HepG2 (cell line): ENCODE data around the gene ZBTB7C. TPM values are rescaled to one million over a fixed set of nuclear protein-coding genes. Genes with fewer than 3 reads are reported as not detected.

ENCODE experiments used
- ATAC-seq: fragments of 200-7000 bp; cut with Tn5 transposase; 3 replicates; pipeline ENCODE4 v1.9.1; 2020; ENCODE audit warnings: mild to moderate bottlenecking, moderate library complexity
- BruUV-seq: library from RNA; stranded (reverse); fragments of 400-500 nt; replicated peaks from 2 replicates; lab custom pipeline; 2021; lab: Mats Ljungman, UMichigan
- CTCF ChIA-PET: fragments of 300-600 bp; formaldehyde crosslinking; extraction: SDS; loops from one replicate; lab custom pipeline; 2021; ENCODE audit warnings: low total read pairs, inconsistent platforms, low intra/inter-chr PET ratio; lab: Yijun Ruan, JAX
- POLR2A ChIA-PET: fragments of 350-600 bp; sonication (Branson Sonifier 250); formaldehyde crosslinking; loops from one replicate; lab custom pipeline; 2020; ENCODE audit warnings: antibody characterized with exemption, inconsistent platforms; lab: Yijun Ruan, JAX
- DNase-seq: peaks from one replicate; pipeline ENCODE4 v3.0.0-alpha.2; 2015; ENCODE audit warnings: low spot score
- FAIRE-seq: peaks from 3 replicates; lab custom pipeline; 2011; peaks lifted over from hg19 to GRCh38; lab: Jason Lieb, UNC
- H2AFZ ChIP-seq: one replicate; pipeline ENCODE4 v1.6.1; 2011; ENCODE audit warnings: low read length, inconsistent platforms
- H3K27ac ChIP-seq: fragments of 300-600 bp; 3 replicates; pipeline ENCODE4 v1.8.0; 2011; ENCODE audit warnings: mixed run types, mild to moderate bottlenecking, mixed read lengths, low read length, inconsistent platforms; ENCODE audit not compliant: insufficient read depth; ENCODE audit errors: extremely low read length
- H3K27me3 ChIP-seq, 2 experiments: fragments of 200-600 bp in 1 of 2; 2 replicates in 1 of 2; 3 replicates in 1 of 2; pipeline versions ENCODE4 v1.6.0 to v1.8.0; 2011; ENCODE audit warnings: low read length in 2 of 2, mild to moderate bottlenecking in 2 of 2, moderate library complexity in 2 of 2, inconsistent platforms in 1 of 2; ENCODE audit not compliant: insufficient read depth in 2 of 2, control insufficient read depth in 1 of 2
- H3K36me3 ChIP-seq, 2 experiments: fragments of 200-600 bp in 1 of 2; replicated peaks in 1 of 2; 2 replicates in 1 of 2; 3 replicates in 1 of 2; pipeline versions ENCODE4 v1.5.1 to v1.8.0; 2011; ENCODE audit warnings: low read length in 2 of 2, inconsistent platforms in 1 of 2; ENCODE audit not compliant: insufficient read depth in 2 of 2, control insufficient read depth in 1 of 2
- H3K4me1 ChIP-seq: 2 replicates; pipeline ENCODE4 v1.5.1; 2012; ENCODE audit warnings: low read length, inconsistent platforms; ENCODE audit not compliant: insufficient read depth
- H3K4me2 ChIP-seq: 2 replicates; pipeline ENCODE4 v1.6.0; 2011; ENCODE audit warnings: low read depth, low read length, inconsistent platforms
- H3K4me3 ChIP-seq, 3 experiments: fragments of 200-600 bp in 1 of 3; sonication (generic), shearing (Covaris generic) in 1 of 3; replicated peaks in 1 of 3; 2 replicates each; pipeline ENCODE4 v1.5.1; 2011 to 2016; ENCODE audit warnings: low read length in 3 of 3, inconsistent platforms in 2 of 3, low read depth in 2 of 3, mild to moderate bottlenecking in 2 of 3, control low read depth in 1 of 3, mixed read lengths in 1 of 3; ENCODE audit not compliant: insufficient read depth in 1 of 3
- H3K79me2 ChIP-seq: one replicate; pipeline ENCODE4 v1.6.1; 2011; ENCODE audit warnings: low read length, inconsistent platforms; ENCODE audit not compliant: insufficient read depth
- H3K9ac ChIP-seq: 2 replicates; pipeline ENCODE4 v1.6.0; 2011; ENCODE audit warnings: mild to moderate bottlenecking, low read depth, low read length, inconsistent platforms; ENCODE audit not compliant: insufficient read depth
- H3K9me3 ChIP-seq: 2 replicates; pipeline ENCODE4 v1.5.1; 2012; ENCODE audit warnings: mild to moderate bottlenecking, low read length
- H4K20me1 ChIP-seq: 2 replicates; pipeline ENCODE4 v1.6.0; 2011; ENCODE audit warnings: inconsistent platforms, mild to moderate bottlenecking, low read length, moderate library complexity; ENCODE audit not compliant: insufficient read depth
- CEBPZ ChIP-seq: IDR thresholded peaks from 2 replicates; pipeline ENCODE4 v1.6.1; 2012; ENCODE audit warnings: low read length, improper control_type of control experiment
- FOXC1 ChIP-seq: sonication (generic); formaldehyde crosslinking; IDR thresholded peaks from 2 replicates; pipeline ENCODE4 v1.8.0; 2022; ENCODE audit warnings: mild to moderate bottlenecking, missing genetic modification reagents, borderline replicate concordance
- HDAC6 ChIP-seq: fragments of 200-600 bp; sonication (generic); IDR thresholded peaks from 2 replicates; pipeline ENCODE4 v1.7.0; 2017; ENCODE audit warnings: mild to moderate bottlenecking, antibody characterized with exemption, low read length, low read depth
- KMT2A ChIP-seq: sonication (generic); formaldehyde crosslinking; IDR thresholded peaks from 2 replicates; pipeline ENCODE4 v1.4.0; 2020; ENCODE audit warnings: missing genetic modification reagents
- MYC ChIP-seq: sonication (generic); formaldehyde crosslinking; IDR thresholded peaks from 2 replicates; pipeline ENCODE4 v1.9.0; 2021; ENCODE audit warnings: missing genetic modification reagents, borderline replicate concordance
- NAIF1 ChIP-seq: sonication (generic); formaldehyde crosslinking; IDR thresholded peaks from 2 replicates; pipeline ENCODE4 v1.5.0; 2020; ENCODE audit warnings: mild to moderate bottlenecking, missing genetic modification reagents, borderline replicate concordance
- NRL ChIP-seq: sonication (generic); formaldehyde crosslinking; IDR thresholded peaks from 2 replicates; pipeline ENCODE4 v1.5.0; 2020; ENCODE audit warnings: missing genetic modification reagents, mild to moderate bottlenecking, moderate library complexity, borderline replicate concordance
- PCBP1 ChIP-seq: fragments of 200-400 bp; formaldehyde crosslinking; IDR thresholded peaks from 2 replicates; pipeline ENCODE4 v1.6.1; 2017; ENCODE audit warnings: mild to moderate bottlenecking, low read depth, low read length, borderline replicate concordance
- ZNF335 ChIP-seq: sonication (generic); formaldehyde crosslinking; IDR thresholded peaks from 2 replicates; pipeline ENCODE4 v1.4.0; 2020; ENCODE audit warnings: missing genetic modification reagents
- ZNF530 ChIP-seq: sonication (generic); formaldehyde crosslinking; IDR thresholded peaks from 2 replicates; pipeline ENCODE4 v1.5.0; 2020; ENCODE audit warnings: low read depth, mild to moderate bottlenecking, missing genetic modification reagents
- ZNF644 ChIP-seq: IDR thresholded peaks from 2 replicates; pipeline ENCODE4 v1.6.1; 2016; ENCODE audit warnings: low read depth
- ZNF768 ChIP-seq: sonication (generic); formaldehyde crosslinking; IDR thresholded peaks from 2 replicates; pipeline ENCODE4 v1.4.0; 2020; ENCODE audit warnings: missing genetic modification reagents
- ZNF772 ChIP-seq: sonication (generic); formaldehyde crosslinking; IDR thresholded peaks from 2 replicates; pipeline ENCODE4 v1.5.0; 2020; ENCODE audit warnings: mild to moderate bottlenecking, missing genetic modification reagents
- WGBS: methylation state at CpG from one replicate; pipeline ENCODE4 v1.1.6; 2017; ENCODE audit warnings: low lambda C conversion rate; 5-methylcytosine and 5-hydroxymethylcytosine counted together
- in situ Hi-C: cut with HindIII; loops from 2 replicates; pipeline ENCODE4 v1.10.0; 2017; ENCODE audit warnings: low pct_unique_long_range_greater_than_20kb; ENCODE audit not compliant: extremely low pct_ligation_motif_present
- intact Hi-C: fragments of 100-400 bp; cut with micrococcal nuclease; formaldehyde crosslinking; loops from one replicate; pipeline ENCODE4 v1.10.0; 2022; ENCODE audit not compliant: unreplicated experiment
- polyA plus RNA-seq, 8 experiments: library from polyadenylated mRNA; depleted of rRNA in 3 of 8; stranded (reverse) in 7 of 8; unstranded in 1 of 8; fragments of >200 nt; fragmentation: Illumina TruSeq in 4 of 8; extraction: Trizol in 4 of 8; gene quantifications; 2 replicates each; pipeline versions ENCODE4 v1.2.1 to v1.2.3, GENCODE V29; 2011 to 2016; ENCODE audit warnings: low read depth in 4 of 8, missing spikeins in 1 of 8, mixed read lengths in 1 of 8; ENCODE audit not compliant: insufficient read depth in 1 of 8
- total RNA-seq, 5 experiments: library from RNA; depleted of rRNA; stranded (reverse); fragments of >200 nt; fragmentation: Illumina TruSeq; extraction: Trizol; gene quantifications; 2 replicates each; pipeline ENCODE4 v1.2.3, GENCODE V29; 2016; ENCODE audit warnings: low read depth in 1 of 5
- TF ChIP-seq, protein P1 (sequence below): sonication (generic); formaldehyde crosslinking; IDR thresholded peaks from 2 replicates; pipeline ENCODE4 v1.5.1; 2020; ENCODE audit warnings: missing genetic modification reagents, mild to moderate bottlenecking, borderline replicate concordance
- TF ChIP-seq, protein P2 (sequence below): sonication (generic); formaldehyde crosslinking; IDR thresholded peaks from 2 replicates; pipeline ENCODE4 v1.8.0; 2022; ENCODE audit warnings: missing genetic modification reagents, mild to moderate bottlenecking, moderate library complexity, borderline replicate concordance
- TF ChIP-seq, protein P3 (sequence below): sonication (generic); formaldehyde crosslinking; IDR thresholded peaks from 2 replicates; pipeline ENCODE4 v1.9.0; 2022; ENCODE audit warnings: low read depth, missing genetic modification reagents

Gene ZBTB7C
- total and polyA plus RNA-seq, 2 of the 13 experiments (the other 11 are each of a cell fraction or from before 2014, with no cell fraction given), result 0.01 to 0.04 TPM

- peaks cover 3 to 4% of the 10 kb centered on the region in 2 experiments; a peak in 3 of 5 replicates for H3K27me3 ChIP-seq
- no peak overlapping the region for H3K27ac ChIP-seq
- CTCF ChIA-PET, result no interaction called here
- no peak overlapping the region for H3K4me2 ChIP-seq
- no peaks in the 10 kb centered on the region for H3K36me3 ChIP-seq
- H3K79me2 ChIP-seq, result no peaks in the 10 kb centered on the region
- intact Hi-C loops, result no loop called here
- H2AFZ ChIP-seq, result no peak overlapping the region
- H4K20me1 ChIP-seq, result no peaks in the 10 kb centered on the region
- DNase-seq (no peak), ATAC-seq (no peak)
- BruUV-seq, result no TSS peak
- H3K4me1 ChIP-seq, result no peaks in the 10 kb centered on the region
- POLR2A ChIA-PET, result no interaction called here
- H3K9me3 ChIP-seq, result no peaks in the 10 kb centered on the region
- in situ Hi-C loops, result no loop called here
- TF ChIP-seq ZNF772, result no peak
- no peak for TF ChIP-seq CEBPZ
- no peak for TF ChIP-seq FOXC1
- TF ChIP-seq NRL (CRISPR knock-in tag), result no peak
- TF ChIP-seq ZNF335, result no peak
- TF ChIP-seq, protein P1, sequence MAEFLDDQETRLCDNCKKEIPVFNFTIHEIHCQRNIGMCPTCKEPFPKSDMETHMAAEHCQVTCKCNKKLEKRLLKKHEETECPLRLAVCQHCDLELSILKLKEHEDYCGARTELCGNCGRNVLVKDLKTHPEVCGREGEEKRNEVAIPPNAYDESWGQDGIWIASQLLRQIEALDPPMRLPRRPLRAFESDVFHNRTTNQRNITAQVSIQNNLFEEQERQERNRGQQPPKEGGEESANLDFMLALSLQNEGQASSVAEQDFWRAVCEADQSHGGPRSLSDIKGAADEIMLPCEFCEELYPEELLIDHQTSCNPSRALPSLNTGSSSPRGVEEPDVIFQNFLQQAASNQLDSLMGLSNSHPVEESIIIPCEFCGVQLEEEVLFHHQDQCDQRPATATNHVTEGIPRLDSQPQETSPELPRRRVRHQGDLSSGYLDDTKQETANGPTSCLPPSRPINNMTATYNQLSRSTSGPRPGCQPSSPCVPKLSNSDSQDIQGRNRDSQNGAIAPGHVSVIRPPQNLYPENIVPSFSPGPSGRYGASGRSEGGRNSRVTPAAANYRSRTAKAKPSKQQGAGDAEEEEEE (CRISPR knock-in tag), result no peak
- TF ChIP-seq HDAC6, result no peak
- TF ChIP-seq, protein P2, sequence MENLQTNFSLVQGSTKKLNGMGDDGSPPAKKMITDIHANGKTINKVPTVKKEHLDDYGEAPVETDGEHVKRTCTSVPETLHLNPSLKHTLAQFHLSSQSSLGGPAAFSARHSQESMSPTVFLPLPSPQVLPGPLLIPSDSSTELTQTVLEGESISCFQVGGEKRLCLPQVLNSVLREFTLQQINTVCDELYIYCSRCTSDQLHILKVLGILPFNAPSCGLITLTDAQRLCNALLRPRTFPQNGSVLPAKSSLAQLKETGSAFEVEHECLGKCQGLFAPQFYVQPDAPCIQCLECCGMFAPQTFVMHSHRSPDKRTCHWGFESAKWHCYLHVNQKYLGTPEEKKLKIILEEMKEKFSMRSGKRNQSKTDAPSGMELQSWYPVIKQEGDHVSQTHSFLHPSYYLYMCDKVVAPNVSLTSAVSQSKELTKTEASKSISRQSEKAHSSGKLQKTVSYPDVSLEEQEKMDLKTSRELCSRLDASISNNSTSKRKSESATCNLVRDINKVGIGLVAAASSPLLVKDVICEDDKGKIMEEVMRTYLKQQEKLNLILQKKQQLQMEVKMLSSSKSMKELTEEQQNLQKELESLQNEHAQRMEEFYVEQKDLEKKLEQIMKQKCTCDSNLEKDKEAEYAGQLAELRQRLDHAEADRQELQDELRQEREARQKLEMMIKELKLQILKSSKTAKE, result no peak
- no peak for TF ChIP-seq KMT2A (CRISPR knock-in tag)
- TF ChIP-seq NAIF1 (CRISPR knock-in tag), result no peak
- no peak for TF ChIP-seq ZNF644
- TF ChIP-seq, protein P3, sequence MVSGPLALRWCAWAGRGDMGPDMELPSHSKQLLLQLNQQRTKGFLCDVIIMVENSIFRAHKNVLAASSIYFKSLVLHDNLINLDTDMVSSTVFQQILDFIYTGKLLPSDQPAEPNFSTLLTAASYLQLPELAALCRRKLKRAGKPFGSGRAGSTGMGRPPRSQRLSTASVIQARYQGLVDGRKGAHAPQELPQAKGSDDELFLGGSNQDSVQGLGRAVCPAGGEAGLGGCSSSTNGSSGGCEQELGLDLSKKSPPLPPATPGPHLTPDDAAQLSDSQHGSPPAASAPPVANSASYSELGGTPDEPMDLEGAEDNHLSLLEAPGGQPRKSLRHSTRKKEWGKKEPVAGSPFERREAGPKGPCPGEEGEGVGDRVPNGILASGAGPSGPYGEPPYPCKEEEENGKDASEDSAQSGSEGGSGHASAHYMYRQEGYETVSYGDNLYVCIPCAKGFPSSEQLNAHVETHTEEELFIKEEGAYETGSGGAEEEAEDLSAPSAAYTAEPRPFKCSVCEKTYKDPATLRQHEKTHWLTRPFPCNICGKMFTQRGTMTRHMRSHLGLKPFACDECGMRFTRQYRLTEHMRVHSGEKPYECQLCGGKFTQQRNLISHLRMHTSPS (CRISPR knock-in tag), result no peak
- no peak for TF ChIP-seq MYC (CRISPR knock-in tag)
- TF ChIP-seq ZNF530 (CRISPR knock-in tag), result no peak
- TF ChIP-seq PCBP1, result no peak
- TF ChIP-seq ZNF768 (CRISPR knock-in tag), result no peak
- TF ChIP-seq, all 625 proteins: peak for 0
- FAIRE-seq, result no peak
- 39% methylated on average over 5 of the region's 7 CpGs for WGBS
- H3K9ac ChIP-seq, result no peak overlapping the region
- H3K4me3 ChIP-seq, result no peak overlapping the region
Measured at GRCh38 chr18:48129621-48130082, 279.5 kb downstream of the ZBTB7C start.
